ENCODE measurements around the gene CCL19.
A peak's percentile ranks its signal among the peaks of the same experiment; 100 is the strongest.

CCL19 gene

GRCh38 chr9:34665067-34665380, 26.1 kb downstream of the CCL19 start:
- Histone ChIP-seq H3K9me2 (replicated peaks; ENCODE audit: insufficient read depth, low read length) (no peaks in the 10 kb centered on the region), H3K27ac (ENCODE audit: low read depth, low read length) (peak overlapping the region; percentile 3; the same call in 1 of the 2 replicates), H3K4me3 (ENCODE audit: insufficient read depth, low read length, poor library complexity, severe bottlenecking) (peak overlapping the region; percentile 54), H2AFZ (ENCODE audit: low read depth, low read length, severe bottlenecking) (peak overlapping the region; percentile 91), H3F3A (ENCODE audit: insufficient read depth) (peaks cover 16% of the 10 kb centered on the region), H3K27me3 (ENCODE audit: low read length) (no peaks in the 10 kb centered on the region), H4K20me1 (ENCODE audit: low read depth, low read length) (no peaks in the 10 kb centered on the region), H3K9ac (ENCODE audit: low read length) (peak overlapping the region; percentile 52), H3K36me3 (ENCODE audit: low read length) (no peaks in the 10 kb centered on the region), H3K9me3 (ENCODE audit: insufficient read depth, low read length) (no peaks in the 10 kb centered on the region), H3K4me2 (ENCODE audit: low read depth, low read length, poor library complexity, severe bottlenecking) (peak overlapping the region; percentile 81), H3K79me2 (ENCODE audit: insufficient read depth, low read length) (no peaks in the 10 kb centered on the region)
- TF ChIP-seq CTCF (IDR thresholded peaks at IDR 0.05; ENCODE audit: insufficient read depth, low read length, poor library complexity, severe bottlenecking) (no peak), EZH2phosphoT487 (conservative IDR thresholded peaks at IDR 0.05; ENCODE audit: low read length) (no peak)

DNA sequence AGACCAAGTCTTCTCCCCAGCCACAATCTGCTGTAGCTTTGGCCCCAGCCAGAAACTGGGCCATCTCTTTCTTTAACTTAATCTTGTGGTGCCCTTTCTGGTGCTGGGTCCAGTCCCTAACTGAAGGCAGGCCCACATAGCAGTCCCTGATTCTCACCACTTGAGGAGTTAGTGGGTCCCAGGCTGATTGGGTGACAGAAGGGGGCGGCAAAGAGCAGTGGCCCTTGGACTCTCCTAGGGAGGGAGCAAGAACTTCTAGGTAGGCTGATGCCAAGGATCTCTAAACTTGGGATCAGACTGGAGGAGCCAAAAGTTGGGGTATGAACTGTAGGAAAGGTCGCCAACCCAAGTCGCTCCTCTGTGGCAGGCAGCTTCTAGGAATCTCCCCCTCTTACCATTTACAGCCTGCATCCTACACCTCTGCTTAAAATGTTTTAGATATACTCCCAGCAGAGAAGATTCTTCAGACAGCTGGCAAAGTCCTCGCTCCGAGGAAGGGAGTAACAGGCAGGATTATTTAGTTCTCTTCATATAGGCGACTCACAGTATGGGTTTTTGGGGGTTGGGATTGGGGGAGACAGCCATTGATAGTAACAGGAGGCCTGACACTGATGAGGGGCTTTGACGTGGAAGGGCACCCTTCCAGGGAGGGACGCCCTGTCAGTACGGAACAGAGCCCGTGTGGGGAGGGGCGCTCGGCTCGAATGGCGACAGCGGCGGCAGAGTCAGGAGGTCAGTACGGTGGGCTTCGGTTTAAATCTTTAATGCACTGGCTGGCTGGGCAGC, 26.6 kb downstream of the CCL19 start:
- no peaks in the 10 kb centered on the region for H3K36me3 ChIP-seq (ENCODE audit: low read length)
- peak; percentile 100 for TF ChIP-seq CTCF (IDR thresholded peaks at IDR 0.05; ENCODE audit: insufficient read depth, low read length, poor library complexity, severe bottlenecking)
- no peak for TF ChIP-seq EZH2phosphoT487 (conservative IDR thresholded peaks at IDR 0.05; ENCODE audit: low read length)
- H3K4me2 ChIP-seq (ENCODE audit: low read depth, low read length, poor library complexity, severe bottlenecking), result peak overlapping the region; percentile 81
- H3K27me3 ChIP-seq (ENCODE audit: low read length), result no peaks in the 10 kb centered on the region
- peak overlapping the region; percentile 3; the same call in 1 of the 2 replicates for H3K27ac ChIP-seq (ENCODE audit: low read depth, low read length)
- H3F3A ChIP-seq (ENCODE audit: insufficient read depth), result peaks cover 16% of the 10 kb centered on the region
- peak overlapping the region; percentile 91 for H2AFZ ChIP-seq (ENCODE audit: low read depth, low read length, severe bottlenecking)
- no peaks in the 10 kb centered on the region for H3K79me2 ChIP-seq (ENCODE audit: insufficient read depth, low read length)
- no peaks in the 10 kb centered on the region for H3K9me2 ChIP-seq (replicated peaks; ENCODE audit: insufficient read depth, low read length)
- H3K9me3 ChIP-seq (ENCODE audit: insufficient read depth, low read length), result no peaks in the 10 kb centered on the region
- H3K4me3 ChIP-seq (ENCODE audit: insufficient read depth, low read length, poor library complexity, severe bottlenecking), result peak overlapping the region; percentile 54
- H3K9ac ChIP-seq (ENCODE audit: low read length), result peak overlapping the region; percentile 52
- H4K20me1 ChIP-seq (ENCODE audit: low read depth, low read length), result no peaks in the 10 kb centered on the region

- Histone ChIP-seq H3F3A (ENCODE audit: insufficient read depth) (peaks cover 16% of the 10 kb centered on the region), H4K20me1 (ENCODE audit: low read depth, low read length) (no peaks in the 10 kb centered on the region), H3K4me3 (ENCODE audit: insufficient read depth, low read length, poor library complexity, severe bottlenecking) (no peak overlapping the region), H3K79me2 (ENCODE audit: insufficient read depth, low read length) (no peaks in the 10 kb centered on the region), H3K9me3 (ENCODE audit: insufficient read depth, low read length) (no peaks in the 10 kb centered on the region), H3K9ac (ENCODE audit: low read length) (no peak overlapping the region), H3K36me3 (ENCODE audit: low read length) (no peaks in the 10 kb centered on the region), H3K9me2 (replicated peaks; ENCODE audit: insufficient read depth, low read length) (no peaks in the 10 kb centered on the region), H3K4me2 (ENCODE audit: low read depth, low read length, poor library complexity, severe bottlenecking) (no peak overlapping the region), H2AFZ (ENCODE audit: low read depth, low read length, severe bottlenecking) (no peak overlapping the region), H3K27ac (ENCODE audit: low read depth, low read length) (no peak overlapping the region), H3K27me3 (ENCODE audit: low read length) (no peaks in the 10 kb centered on the region)
- TF ChIP-seq EZH2phosphoT487 (conservative IDR thresholded peaks at IDR 0.05; ENCODE audit: low read length) (no peak), CTCF (IDR thresholded peaks at IDR 0.05; ENCODE audit: insufficient read depth, low read length, poor library complexity, severe bottlenecking) (no peak)
Observed at GRCh38 chr9:34663303-34663605, 27.8 kb downstream of the CCL19 start.

All from SU-DHL-6 (cell line).